OCI-LY1 (cell line): Measurements from ENCODE around the gene GMDS.

ENCODE experiments used
- H2AFZ ChIP-seq: fragments of 200-600 bp; sonication (generic), shearing (Covaris generic); 2 replicates; pipeline ENCODE4 v1.6.0; 2014; ENCODE audit warnings: antibody characterized with exemption, mild to moderate bottlenecking, low read length
- H3F3A ChIP-seq: fragments of 200-600 bp; sonication (generic), shearing (Covaris generic); 2 replicates; pipeline ENCODE4 v1.6.0; 2014; ENCODE audit warnings: mild to moderate bottlenecking, antibody characterized with exemption, low read length, moderate library complexity; ENCODE audit not compliant: insufficient read depth
- H3K27ac ChIP-seq: fragments of 200-600 bp; sonication (generic); 2 replicates; pipeline ENCODE4 v1.5.1; 2014; ENCODE audit warnings: low read length, mixed run types, mild to moderate bottlenecking, low read depth; ENCODE audit not compliant: poor library complexity, severe bottlenecking
- H3K27me3 ChIP-seq: fragments of 200-600 bp; sonication (generic); 2 replicates; pipeline ENCODE4 v1.6.0; 2014; ENCODE audit warnings: antibody characterized with exemption, mild to moderate bottlenecking, low read length, moderate library complexity; ENCODE audit not compliant: insufficient read depth
- H3K36me3 ChIP-seq: fragments of 200-600 bp; sonication (generic); 2 replicates; pipeline ENCODE4 v1.6.1; 2014; ENCODE audit warnings: mild to moderate bottlenecking, antibody characterized with exemption, low read length, moderate library complexity, mixed read lengths; ENCODE audit not compliant: insufficient read depth
- H3K4me1 ChIP-seq: fragments of 200-600 bp; sonication (generic); 2 replicates; pipeline ENCODE4 v1.5.1; 2014; ENCODE audit warnings: mild to moderate bottlenecking, low read length, moderate library complexity; ENCODE audit not compliant: insufficient read depth, severe bottlenecking
- H3K4me2 ChIP-seq: fragments of 200-600 bp; sonication (generic), shearing (Covaris generic); 2 replicates; pipeline ENCODE4 v1.6.1; 2014; ENCODE audit warnings: low read length
- H3K4me3 ChIP-seq: fragments of 200-600 bp; sonication (generic); 2 replicates; pipeline ENCODE4 v1.5.1; 2014; ENCODE audit warnings: low read length, low read depth, mild to moderate bottlenecking, mixed read lengths; ENCODE audit not compliant: poor library complexity, severe bottlenecking
- H3K79me2 ChIP-seq: fragments of 200-600 bp; shearing (Covaris generic); 2 replicates; pipeline ENCODE4 v1.6.1; 2016; ENCODE audit warnings: mixed run types, low read length, mixed read lengths; ENCODE audit not compliant: insufficient read depth
- H3K9ac ChIP-seq: fragments of 200-600 bp; sonication (generic), shearing (Covaris generic); 2 replicates; pipeline ENCODE4 v1.6.1; 2014; ENCODE audit warnings: mild to moderate bottlenecking, low read length, mixed read lengths
- H3K9me2 ChIP-seq: fragments of 200-600 bp; sonication (generic), shearing (Covaris generic); 2 replicates; pipeline ENCODE4 v1.6.1; 2014; ENCODE audit warnings: low read depth, mild to moderate bottlenecking, low read length, mixed read lengths
- H3K9me3 ChIP-seq: fragments of 200-600 bp; shearing (Covaris generic); 2 replicates; pipeline ENCODE4 v1.6.1; 2014; ENCODE audit warnings: low read length, mixed read lengths
- H4K20me1 ChIP-seq: fragments of 200-600 bp; sonication (generic), shearing (Covaris generic); 2 replicates; pipeline ENCODE4 v1.6.0; 2016; ENCODE audit warnings: mild to moderate bottlenecking, low read length; ENCODE audit not compliant: insufficient read depth
- EZH2 ChIP-seq: fragments of 200-600 bp; sonication (generic), shearing (Covaris generic); IDR thresholded peaks from 2 replicates; pipeline ENCODE4 v1.8.0; 2017; ENCODE audit warnings: borderline replicate concordance, mixed run types, mild to moderate bottlenecking, antibody characterized with exemption, low read length, moderate library complexity, mixed read lengths
- TF ChIP-seq, protein P1 (sequence below): fragments of 200-600 bp; sonication (generic), shearing (Covaris generic); IDR thresholded peaks from 2 replicates; pipeline ENCODE4 v1.5.1; 2017; ENCODE audit warnings: mild to moderate bottlenecking, antibody characterized with exemption, low read length, moderate library complexity, mixed read lengths

The GMDS gene

DNA sequence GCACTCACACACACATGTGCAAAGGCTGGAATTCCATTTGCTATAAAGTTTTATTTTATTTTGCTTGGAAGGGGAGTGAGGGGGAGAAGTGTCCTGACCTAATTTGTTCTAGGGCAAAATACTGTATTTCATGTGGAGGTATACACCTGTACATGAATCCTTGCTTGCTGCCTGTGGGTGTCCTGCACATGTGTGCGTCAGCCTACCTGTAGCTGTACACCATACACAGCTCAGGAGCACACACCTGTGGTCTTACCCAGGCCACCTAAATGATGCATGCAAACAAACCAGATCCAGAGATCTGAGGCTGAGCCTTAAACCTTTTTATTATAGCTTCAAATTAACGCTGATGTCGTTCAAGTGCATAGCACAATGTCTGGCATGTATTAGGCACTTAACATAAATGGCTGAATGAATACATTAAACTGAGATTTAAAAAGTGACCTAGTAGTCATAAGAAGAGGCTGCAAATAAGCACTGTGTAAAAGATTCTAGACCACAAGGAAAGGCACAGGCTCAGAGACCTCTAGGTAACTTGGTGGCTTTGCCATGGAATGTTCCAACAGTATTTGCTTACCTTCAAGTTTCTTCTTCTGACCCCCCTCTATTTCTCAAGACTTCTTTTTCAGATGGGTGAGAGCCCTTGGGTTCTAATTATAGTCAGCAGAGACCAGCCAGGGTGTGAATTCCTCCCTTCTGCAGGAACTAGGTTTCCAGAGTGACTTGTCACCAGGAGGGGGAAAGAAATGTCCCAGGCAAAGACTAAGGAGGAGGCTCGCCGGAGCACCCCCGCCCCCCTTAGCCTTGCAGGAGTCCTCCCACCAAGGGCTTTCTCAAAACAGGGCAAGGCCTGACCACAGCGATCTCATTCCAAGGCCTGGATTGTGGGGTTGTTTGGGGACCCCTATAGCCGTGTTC is 622.3 kb downstream of the GMDS start:
- Histone ChIP-seq H4K20me1 (no peaks in the 10 kb centered on the region), H3K27me3 (peaks cover 13% of the 10 kb centered on the region; the same call in 1 of the 2 replicates)
- TF ChIP-seq, protein P1, sequence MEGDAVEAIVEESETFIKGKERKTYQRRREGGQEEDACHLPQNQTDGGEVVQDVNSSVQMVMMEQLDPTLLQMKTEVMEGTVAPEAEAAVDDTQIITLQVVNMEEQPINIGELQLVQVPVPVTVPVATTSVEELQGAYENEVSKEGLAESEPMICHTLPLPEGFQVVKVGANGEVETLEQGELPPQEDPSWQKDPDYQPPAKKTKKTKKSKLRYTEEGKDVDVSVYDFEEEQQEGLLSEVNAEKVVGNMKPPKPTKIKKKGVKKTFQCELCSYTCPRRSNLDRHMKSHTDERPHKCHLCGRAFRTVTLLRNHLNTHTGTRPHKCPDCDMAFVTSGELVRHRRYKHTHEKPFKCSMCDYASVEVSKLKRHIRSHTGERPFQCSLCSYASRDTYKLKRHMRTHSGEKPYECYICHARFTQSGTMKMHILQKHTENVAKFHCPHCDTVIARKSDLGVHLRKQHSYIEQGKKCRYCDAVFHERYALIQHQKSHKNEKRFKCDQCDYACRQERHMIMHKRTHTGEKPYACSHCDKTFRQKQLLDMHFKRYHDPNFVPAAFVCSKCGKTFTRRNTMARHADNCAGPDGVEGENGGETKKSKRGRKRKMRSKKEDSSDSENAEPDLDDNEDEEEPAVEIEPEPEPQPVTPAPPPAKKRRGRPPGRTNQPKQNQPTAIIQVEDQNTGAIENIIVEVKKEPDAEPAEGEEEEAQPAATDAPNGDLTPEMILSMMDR: no peak
- TF ChIP-seq EZH2: no peak

DNA sequence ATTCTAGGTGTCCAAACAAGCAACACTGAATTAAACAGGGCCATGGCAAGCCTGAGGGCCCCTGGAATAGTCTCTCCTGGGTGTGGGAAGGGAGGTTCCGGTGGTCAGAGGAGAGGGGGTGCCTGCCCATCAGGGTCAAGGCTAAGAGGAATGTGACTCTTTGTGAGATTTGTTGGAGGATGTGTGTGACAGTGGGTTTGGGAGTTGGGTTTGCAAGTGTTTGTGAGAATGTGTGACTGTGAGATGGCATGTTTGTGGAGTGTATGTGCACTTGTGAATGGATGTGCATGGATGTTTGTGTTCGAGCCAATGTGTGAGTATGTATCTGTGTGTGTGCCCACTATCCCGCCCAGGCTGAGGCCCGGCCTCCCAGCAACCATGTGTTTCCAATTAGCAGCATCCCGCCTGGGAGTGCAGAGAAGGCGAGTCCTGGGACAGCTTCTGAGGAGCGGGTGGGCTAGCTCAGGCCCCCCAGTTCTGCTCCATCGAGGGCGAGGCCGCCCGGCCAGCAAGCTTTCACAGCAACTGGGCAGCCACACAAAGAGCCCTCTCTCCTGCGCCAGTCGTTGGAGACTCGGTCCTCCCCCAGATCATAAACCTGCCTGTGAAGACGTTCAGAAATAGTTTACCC is 623.1 kb downstream of the GMDS start:
- Histone ChIP-seq H4K20me1 (no peaks in the 10 kb centered on the region), H3K9ac (no peak overlapping the region), H3K79me2 (no peaks in the 10 kb centered on the region), H3K9me3 (no peaks in the 10 kb centered on the region), H3K4me3 (no peak overlapping the region), H3K27ac (no peak overlapping the region), H3F3A (no peaks in the 10 kb centered on the region), H3K36me3 (peaks cover 42% of the 10 kb centered on the region), H3K4me2 (no peak overlapping the region), H3K9me2 (no peaks in the 10 kb centered on the region), H3K27me3 (peaks cover 13% of the 10 kb centered on the region; the same call in 1 of the 2 replicates), H2AFZ (no peak overlapping the region), H3K4me1 (peaks cover 8% of the 10 kb centered on the region)
- TF ChIP-seq, protein P1: no peak
- no peak for TF ChIP-seq EZH2

More for the DNA sequence above, 622.3 kb downstream of the GMDS start:
- no peak overlapping the region for H2AFZ ChIP-seq
- peaks cover 8% of the 10 kb centered on the region for H3K4me1 ChIP-seq
- no peaks in the 10 kb centered on the region for H3K79me2 ChIP-seq
- H3K9ac ChIP-seq: no peak overlapping the region
- no peaks in the 10 kb centered on the region for H3F3A ChIP-seq
- H3K36me3 ChIP-seq: peaks cover 39% of the 10 kb centered on the region
- H3K9me3 ChIP-seq: no peaks in the 10 kb centered on the region
- no peak overlapping the region for H3K4me2 ChIP-seq
- H3K4me3 ChIP-seq: no peak overlapping the region
- H3K9me2 ChIP-seq: no peaks in the 10 kb centered on the region
- H3K27ac ChIP-seq: no peak overlapping the region

DNA sequence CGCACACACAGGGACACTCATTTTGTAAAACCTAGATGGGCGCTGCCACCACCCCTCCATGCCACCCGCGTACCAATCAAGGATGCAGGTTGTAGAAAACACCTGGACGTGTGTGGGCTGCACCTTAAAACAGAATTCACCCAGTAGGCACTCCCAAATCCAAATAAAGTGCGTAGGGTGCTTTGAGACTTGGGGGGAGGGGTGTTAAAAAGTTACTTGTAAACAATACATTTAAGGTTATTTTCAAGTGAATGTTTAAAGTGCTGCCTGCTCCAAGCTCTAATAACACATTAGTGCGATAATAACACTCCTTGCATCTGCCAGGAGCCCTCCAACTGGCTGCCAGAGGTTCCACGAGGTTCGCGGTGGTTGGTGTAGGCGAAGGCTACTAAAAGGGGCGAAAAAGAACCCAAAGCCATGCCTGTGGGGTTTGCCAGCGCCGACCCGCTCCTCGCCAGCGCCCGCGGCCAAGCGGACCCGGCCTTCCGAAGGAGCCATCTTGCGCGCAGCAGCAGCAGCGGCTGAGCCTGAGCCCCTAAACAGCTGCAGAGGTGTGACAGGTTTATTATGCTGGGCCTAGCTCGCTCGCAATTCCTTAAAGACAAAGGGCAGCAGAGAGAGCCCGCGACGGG is 624.2 kb downstream of the GMDS start:
- H3K4me3 ChIP-seq: no peak overlapping the region
- no peak overlapping the region for H3K9ac ChIP-seq
- peaks cover 8% of the 10 kb centered on the region for H3K4me1 ChIP-seq
- no peaks in the 10 kb centered on the region for H3K79me2 ChIP-seq
- H3K9me3 ChIP-seq: no peaks in the 10 kb centered on the region
- H3K27ac ChIP-seq: no peak overlapping the region
- H3F3A ChIP-seq: no peaks in the 10 kb centered on the region
- no peak overlapping the region for H3K4me2 ChIP-seq
- H2AFZ ChIP-seq: no peak overlapping the region
- H3K27me3 ChIP-seq: peaks cover 9% of the 10 kb centered on the region; the same call in 1 of the 2 replicates
- no peaks in the 10 kb centered on the region for H4K20me1 ChIP-seq
- TF ChIP-seq EZH2: no peak
- TF ChIP-seq, protein P1: no peak
- H3K9me2 ChIP-seq: no peaks in the 10 kb centered on the region
- peaks cover 38% of the 10 kb centered on the region for H3K36me3 ChIP-seq
